GM18499 (cell line): ENCODE results near the gene LIMK1.
"Not testable (repeated sequence)": the region's sequence is repeated elsewhere in the genome, so short reads cannot be mapped to it uniquely, and the experiment has no call there.

Experiments used
- ATAC-seq: cut with Tn5 transposase; IDR thresholded peaks from one replicate; pipeline ENCODE4 v1.9.1; 2021; ENCODE audit warnings: moderate number of reproducible peaks; ENCODE audit not compliant: insufficient read depth, unreplicated experiment

LIMK1 gene

DNA sequence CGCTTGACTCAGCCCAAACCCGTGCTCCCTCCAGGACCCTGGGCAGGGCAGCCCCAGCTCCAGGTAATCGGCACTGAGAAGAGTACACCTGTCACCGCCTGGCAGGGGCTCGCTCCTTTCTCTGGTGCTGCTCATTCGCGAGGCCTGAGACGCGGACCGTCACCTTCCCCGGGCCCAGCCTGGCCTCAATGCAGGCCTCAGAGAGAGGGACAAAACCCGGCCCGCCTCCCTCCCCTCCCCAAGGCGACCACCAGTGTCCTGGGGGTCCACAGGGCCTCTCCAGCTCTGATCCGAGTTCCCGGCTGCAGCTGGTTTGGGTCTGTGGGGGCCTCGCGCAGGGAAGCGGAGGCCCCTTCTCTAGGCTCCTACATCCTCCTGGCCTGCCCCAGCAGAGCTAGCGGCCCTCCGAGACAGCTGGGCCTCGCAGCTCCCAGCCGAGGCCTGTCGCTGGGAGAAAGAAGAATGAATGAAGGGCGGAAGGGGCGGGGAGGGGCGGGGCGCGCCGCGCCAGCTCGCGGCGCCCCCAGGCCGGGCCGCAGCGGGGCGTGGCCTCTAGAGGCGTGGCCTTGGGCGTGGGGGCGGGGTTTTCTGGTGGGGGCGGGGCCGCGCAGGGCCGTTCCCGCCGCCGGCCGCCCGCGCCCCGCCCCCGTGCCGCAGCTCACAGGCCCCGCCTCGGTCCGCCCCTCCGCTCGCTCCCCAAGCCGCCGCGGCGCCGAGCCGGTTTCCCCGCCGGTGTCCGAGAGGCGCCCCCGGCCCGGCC is at the start of gene LIMK1:
Gene LIMK1, plus strand, starts transcription at position 688 of the 760 bp plus-strand sequence. CDS start 187 bp downstream, outside the sequence.
- no peak for ATAC-seq

- ATAC-seq = no peak
Observed at GRCh38 chr7:74037609-74038008, 46.0 kb upstream of the LIMK1 start.

GRCh38 chr7:74038194-74038961 is 45.2 kb upstream of the LIMK1 start:
- no peak for ATAC-seq

DNA sequence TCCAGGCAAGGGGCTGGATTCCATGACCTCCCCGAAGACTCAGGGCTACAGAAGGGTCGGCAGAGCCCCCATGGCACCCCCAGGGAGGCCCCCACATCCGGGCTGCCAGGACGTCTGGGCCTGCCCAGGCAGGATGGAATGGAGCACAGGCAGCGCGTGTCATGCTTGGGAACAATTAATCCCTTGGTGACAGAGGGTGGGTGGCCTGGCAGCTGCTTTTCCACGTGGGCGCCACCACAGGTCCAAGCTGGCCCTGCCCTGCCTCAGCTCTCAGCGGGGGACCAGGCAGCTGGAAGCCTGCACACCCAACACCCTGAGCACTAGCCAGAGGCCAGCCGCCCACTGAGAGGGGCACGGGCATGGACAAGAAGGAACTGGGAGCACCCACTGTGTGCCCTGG is 44.3 kb upstream of the LIMK1 start:
- no peak for ATAC-seq

- ATAC-seq = no peak
Observed at GRCh38 chr7:74040101-74040790, 43.4 kb upstream of the LIMK1 start.

DNA sequence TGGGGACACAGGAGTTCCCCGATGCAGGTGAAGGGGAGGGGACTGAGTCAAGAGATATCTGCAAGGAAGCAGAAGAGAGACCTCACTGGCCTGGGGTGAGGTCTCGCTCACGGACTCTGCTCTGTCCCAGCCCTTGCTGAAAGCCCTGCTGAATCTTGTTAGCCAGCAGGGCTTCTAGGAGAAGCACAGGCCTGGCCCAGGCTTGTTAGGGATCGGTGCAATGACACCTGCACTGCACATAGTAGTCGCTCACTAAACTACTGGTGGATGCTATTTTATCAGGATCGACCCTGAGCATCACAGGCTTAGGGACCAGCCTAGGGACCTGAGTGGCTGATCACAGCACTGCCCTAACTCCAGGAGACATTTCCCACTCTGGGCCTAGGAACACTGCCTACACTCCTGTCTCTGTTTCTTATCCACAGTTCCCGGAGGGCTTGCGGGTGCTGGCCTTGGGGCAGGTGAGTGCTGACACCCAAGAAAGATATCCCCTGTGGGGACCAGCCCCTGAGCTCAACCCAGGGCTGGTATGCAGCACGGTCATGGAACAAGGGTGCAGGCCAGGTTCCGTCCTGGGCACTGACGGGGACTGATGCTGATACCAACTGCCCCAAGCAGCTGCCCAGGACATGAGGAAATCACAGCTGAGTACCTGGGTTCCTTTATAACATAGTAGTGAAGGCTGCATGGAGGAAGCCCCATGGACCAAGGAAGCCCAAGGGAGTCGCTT is 42.6 kb upstream of the LIMK1 start:
- no peak for ATAC-seq

DNA sequence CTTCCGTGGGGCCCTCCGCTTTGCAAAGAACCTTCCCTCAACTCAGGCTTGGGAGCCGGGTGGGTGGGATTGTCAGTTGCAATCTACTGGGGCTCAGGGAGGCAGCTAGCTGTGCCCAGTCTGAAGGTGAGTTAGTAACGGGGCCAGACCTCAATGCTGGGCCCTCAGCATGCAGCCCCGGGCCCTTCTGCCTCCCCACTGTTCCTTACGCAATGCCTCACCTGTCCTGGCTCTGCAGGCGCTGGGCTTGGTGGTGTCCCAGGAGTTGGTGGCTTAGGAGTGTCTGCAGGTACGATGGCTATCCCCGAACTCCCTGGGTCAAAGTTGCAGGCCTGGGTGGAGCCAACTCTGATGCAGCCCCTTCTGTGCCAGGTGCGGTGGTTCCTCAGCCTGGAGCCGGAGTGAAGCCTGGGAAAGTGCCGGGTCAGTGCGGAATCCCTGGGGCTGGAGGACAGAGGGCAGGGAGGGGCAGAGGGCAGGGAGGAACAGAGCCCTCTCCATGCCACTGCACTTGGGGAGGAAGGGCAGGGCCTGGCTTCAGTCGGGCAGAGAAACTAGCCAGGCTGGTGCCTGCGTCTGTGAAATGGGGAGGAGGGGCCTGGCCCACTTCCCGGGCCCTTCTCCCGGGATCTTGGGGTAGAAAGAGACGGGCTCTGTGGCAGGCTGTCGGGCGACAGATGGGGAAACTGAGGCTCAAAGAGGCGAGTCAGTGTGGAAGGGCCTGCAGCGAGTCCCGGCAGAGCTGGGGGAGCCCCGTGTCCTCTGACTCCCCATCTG is 40.7 kb upstream of the LIMK1 start:
- ATAC-seq = no peak

DNA sequence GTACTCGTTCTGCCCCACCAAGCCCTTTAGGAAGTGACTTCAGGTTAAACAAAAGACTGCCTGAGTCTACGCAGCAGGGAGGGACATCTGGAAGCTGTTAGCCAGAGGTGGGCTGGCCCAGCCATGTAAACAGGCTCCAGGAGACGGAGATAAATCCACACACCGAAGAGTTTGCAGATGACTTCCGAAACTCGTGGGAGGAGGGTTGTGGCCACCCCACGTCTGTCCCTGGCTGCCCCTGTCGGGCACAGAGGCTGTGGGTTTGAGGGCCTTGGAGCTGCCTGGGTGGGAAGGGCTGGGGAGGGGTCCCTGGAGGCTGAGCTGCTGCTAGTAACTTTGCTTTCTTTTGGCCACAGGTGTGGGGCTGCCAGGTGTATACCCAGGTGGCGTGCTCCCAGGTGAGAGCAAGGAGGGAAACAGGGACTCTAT is 40.1 kb upstream of the LIMK1 start:
- ATAC-seq = no peak

DNA sequence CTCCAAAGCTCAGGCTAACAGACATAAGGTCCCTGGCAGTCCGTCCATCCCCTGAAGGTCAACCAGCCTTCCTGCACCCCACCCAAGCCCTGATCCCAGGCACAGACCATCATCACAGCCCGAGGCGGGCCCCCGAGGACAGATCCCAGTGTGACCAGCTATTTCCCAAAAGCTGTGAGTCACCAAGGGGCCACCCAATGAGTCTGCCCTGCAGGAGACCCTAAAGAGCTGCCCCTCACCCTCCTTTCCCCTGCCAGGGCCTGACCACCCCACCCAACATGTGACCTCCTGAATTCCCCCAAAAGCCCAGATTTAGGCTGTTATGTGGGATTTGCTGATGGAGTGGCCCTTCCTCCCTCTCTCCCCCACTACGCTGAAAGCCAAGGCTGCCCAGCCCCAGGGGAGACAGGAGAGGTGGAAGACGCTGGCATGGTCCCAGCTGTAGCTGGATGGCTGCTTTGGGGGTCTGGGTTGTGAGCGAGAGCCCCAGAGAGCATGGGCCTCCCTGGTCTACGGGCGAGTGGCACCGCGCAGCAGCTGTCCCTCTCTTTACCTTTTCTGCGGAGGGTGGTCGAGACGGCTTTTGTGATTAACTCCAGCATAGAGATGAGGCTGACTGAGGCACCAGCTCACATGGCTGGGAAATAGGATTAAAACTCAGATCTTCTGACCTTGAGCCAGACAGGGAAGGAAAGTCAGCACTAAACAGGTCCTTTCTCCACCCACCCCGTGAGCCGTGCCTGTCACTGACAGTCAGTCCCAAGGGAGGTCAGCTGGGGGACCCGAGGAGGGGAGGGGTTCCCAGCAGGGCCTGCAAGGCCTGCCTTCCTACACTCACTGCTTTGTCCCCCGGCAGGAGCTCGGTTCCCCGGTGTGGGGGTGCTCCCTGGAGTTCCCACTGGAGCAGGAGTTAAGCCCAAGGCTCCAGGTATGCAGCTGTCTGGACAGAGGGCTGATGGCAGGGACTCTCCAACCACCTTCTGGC is 38.9 kb upstream of the LIMK1 start:
- ATAC-seq = no peak

- ATAC-seq = not testable (repeated sequence)
Observed at GRCh38 chr7:74046581-74046980, 37.0 kb upstream of the LIMK1 start.

DNA sequence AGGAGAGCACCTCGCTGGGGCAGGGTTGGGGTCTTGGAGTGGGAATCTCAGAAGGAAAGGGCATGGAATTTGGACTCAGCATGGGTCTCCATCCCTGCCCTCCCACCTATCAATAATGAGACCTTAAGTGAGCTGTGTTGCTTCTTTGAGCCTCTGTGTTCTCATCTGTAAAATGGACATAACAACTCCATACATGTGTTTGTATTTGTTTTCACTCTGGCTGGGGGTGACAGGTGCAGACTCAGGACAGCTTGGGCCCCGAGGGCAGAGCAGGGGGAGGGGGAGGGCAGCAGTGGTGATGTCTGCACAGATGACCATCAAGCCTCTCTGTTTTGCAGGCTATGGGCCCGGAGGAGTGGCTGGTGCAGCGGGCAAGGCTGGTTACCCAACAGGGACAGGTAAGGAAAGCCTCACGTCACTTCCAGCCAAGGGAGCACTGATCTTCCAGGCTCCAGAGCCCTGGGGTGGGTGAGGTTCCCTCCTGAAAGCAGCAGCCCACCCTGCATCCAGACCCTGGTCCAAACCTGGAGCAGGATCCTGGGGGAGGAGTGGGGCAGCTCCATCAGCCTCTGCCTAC is 35.7 kb upstream of the LIMK1 start:
- no peak for ATAC-seq

- ATAC-seq = no peak
Observed at GRCh38 chr7:74048999-74049599, 34.5 kb upstream of the LIMK1 start.

- no peak for ATAC-seq
Observed at GRCh38 chr7:74049997-74050798, 33.4 kb upstream of the LIMK1 start.

DNA sequence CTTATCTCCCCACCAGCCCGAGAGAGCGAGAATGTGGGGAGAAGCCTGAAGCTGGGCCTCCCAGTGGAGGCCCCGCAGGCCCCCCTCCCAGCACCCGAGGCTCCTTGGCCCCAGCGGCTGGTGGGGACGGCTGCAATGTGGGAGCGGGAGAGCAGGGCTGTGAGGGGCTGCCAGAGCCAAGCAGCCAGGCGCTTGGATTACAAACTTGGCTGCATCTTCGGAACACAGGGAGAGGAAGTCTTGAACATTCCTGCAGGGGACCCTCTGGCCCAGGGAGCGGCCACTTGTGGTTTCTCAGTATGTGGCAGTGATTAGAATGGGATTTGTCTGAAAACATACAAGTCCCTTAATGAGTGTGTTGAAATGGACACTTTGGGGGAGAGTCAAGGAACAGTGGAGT is 32.4 kb upstream of the LIMK1 start:
- ATAC-seq = no peak

- ATAC-seq = no peak
Observed at GRCh38 chr7:74051629-74052410, 31.8 kb upstream of the LIMK1 start.

GRCh38 chr7:74052628-74053027 is 31.0 kb upstream of the LIMK1 start:
- ATAC-seq = no peak
